Fibroblast of gingiva (primary cell): ENCODE data around the gene EVC.
"Not testable (repeated sequence)": the region's sequence is repeated elsewhere in the genome, so short reads cannot be mapped to it uniquely, and the experiment has no call there.

Source experiments
- DNase-seq: peaks from one replicate; pipeline ENCODE4 v3.0.0-alpha.2; 2011; ENCODE audit warnings: low read depth

EVC gene

GRCh38 chr4:5843573-5844530 lies 132.9 kb downstream of the EVC start:
- no peak for DNase-seq

GRCh38 chr4:5845035-5845905 lies 134.3 kb downstream of the EVC start:
- no peak for DNase-seq

- DNase-seq = no peak
Observed at GRCh38 chr4:5851637-5852301, 140.8 kb downstream of the EVC start.

GRCh38 chr4:5852523-5853202 lies 141.7 kb downstream of the EVC start:
- DNase-seq = no peak

GRCh38 chr4:5854929-5855328 lies 143.9 kb downstream of the EVC start:
- DNase-seq = no peak

- not testable (repeated sequence) for DNase-seq
Observed at GRCh38 chr4:5856362-5856761, 145.4 kb downstream of the EVC start.

- no peak for DNase-seq
Observed at GRCh38 chr4:5857199-5857598, 146.2 kb downstream of the EVC start.

GRCh38 chr4:5858020-5858769 lies 147.2 kb downstream of the EVC start:
- DNase-seq = no peak

GRCh38 chr4:5863461-5864113 lies 152.6 kb downstream of the EVC start:
- DNase-seq = peak; percentile 40
